ENCODE measurements around the gene IL6ST.

IL6ST gene

DNA sequence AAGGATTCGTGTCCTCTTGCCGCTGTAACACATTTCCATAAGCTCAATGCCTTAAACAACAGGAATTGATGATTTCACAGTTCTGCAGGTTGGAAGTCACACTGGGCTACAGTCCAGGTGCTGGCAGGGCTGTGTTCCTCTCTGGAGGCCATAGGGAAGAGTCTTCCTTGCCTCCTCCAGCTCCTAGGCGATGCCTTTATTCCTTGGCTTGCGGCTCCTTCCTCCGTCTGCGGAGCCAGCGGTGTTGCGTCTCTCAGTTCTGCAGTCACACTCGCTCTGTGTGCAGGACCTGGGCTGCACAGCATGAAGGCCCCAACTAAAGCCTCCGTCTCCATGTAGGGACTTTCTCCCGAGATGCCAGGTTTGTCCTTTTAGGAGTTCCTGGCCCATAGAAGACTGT is 70.0 kb downstream of the IL6ST start:
- H3K79me2 ChIP-seq (ENCODE audit: insufficient read depth, low read length) = no peaks in the 10 kb centered on the region
- no peak overlapping the region for H3K4me2 ChIP-seq (ENCODE audit: insufficient read depth, low read length)
- no peak overlapping the region for H3K27ac ChIP-seq (ENCODE audit: low read length)
- H3K9me3 ChIP-seq (ENCODE audit: insufficient read depth, low read length, severe bottlenecking) = no peaks in the 10 kb centered on the region
- H2AFZ ChIP-seq (ENCODE audit: low read depth, low read length) = no peak overlapping the region
- H4K20me1 ChIP-seq (ENCODE audit: insufficient read depth, low read length) = no peaks in the 10 kb centered on the region
- no peak for ATAC-seq (ENCODE audit: insufficient read depth, low read depth)
- no peak overlapping the region for H3K9ac ChIP-seq (ENCODE audit: low read depth, low read length)
- H3K36me3 ChIP-seq (ENCODE audit: insufficient read depth, low read length) = no peaks in the 10 kb centered on the region
- H3K4me1 ChIP-seq (ENCODE audit: insufficient read depth, low read length) = peaks cover 13% of the 10 kb centered on the region
- no peak overlapping the region for H3K4me3 ChIP-seq (ENCODE audit: low read depth in 1 of 2, low read length in 2 of 2)
- H3K27me3 ChIP-seq (ENCODE audit: insufficient read depth, low read length, poor library complexity) = peaks cover 7% of the 10 kb centered on the region
- TF ChIP-seq, protein P1, sequence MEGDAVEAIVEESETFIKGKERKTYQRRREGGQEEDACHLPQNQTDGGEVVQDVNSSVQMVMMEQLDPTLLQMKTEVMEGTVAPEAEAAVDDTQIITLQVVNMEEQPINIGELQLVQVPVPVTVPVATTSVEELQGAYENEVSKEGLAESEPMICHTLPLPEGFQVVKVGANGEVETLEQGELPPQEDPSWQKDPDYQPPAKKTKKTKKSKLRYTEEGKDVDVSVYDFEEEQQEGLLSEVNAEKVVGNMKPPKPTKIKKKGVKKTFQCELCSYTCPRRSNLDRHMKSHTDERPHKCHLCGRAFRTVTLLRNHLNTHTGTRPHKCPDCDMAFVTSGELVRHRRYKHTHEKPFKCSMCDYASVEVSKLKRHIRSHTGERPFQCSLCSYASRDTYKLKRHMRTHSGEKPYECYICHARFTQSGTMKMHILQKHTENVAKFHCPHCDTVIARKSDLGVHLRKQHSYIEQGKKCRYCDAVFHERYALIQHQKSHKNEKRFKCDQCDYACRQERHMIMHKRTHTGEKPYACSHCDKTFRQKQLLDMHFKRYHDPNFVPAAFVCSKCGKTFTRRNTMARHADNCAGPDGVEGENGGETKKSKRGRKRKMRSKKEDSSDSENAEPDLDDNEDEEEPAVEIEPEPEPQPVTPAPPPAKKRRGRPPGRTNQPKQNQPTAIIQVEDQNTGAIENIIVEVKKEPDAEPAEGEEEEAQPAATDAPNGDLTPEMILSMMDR (IDR thresholded peaks at IDR 0.05; ENCODE audit: borderline replicate concordance, extremely low read depth, low read length, poor library complexity, severe bottlenecking) = no peak
- no peak for TF ChIP-seq EZH2 (IDR thresholded peaks at IDR 0.05; ENCODE audit: borderline replicate concordance, low read depth, low read length, severe bottlenecking)
- DNase-seq = no peak

DNA sequence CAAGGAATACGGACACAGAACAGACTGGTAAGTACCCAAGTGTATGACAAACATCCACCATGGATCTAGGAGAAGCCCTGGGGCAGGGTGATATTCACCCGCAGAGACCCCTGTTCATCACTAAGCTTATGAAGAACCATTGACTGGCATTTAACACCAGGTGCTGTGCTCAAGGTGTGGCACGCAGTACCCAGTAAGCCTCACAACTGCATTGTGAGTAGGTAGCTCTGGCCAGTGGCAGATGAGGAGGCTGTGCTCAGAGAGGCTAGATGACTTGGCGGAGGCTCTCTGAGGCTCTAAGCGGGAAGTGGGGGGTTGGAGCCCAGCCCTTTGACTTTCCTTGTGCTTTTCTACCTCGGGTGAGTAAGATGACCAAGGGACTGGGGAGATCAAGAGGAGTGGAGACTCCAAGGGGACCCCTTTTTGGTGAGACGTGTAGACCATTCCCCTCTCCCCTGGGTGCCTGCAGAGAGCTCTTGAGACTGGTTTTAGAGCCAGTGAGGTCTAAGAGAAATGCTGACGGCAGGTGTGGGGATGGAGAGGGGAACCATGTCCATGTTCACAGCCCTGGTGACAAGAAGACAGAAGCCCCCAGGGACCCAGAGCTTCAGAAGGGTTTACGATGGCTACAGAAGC is 70.8 kb downstream of the IL6ST start:
- ATAC-seq (ENCODE audit: insufficient read depth, low read depth) (no peak; the same call in 2 of the 3 replicates), DNase-seq (no peak)
- TF ChIP-seq EZH2 (IDR thresholded peaks at IDR 0.05; ENCODE audit: borderline replicate concordance, low read depth, low read length, severe bottlenecking) = no peak
- TF ChIP-seq, protein P1 (IDR thresholded peaks at IDR 0.05; ENCODE audit: borderline replicate concordance, extremely low read depth, low read length, poor library complexity, severe bottlenecking) = no peak
- Histone ChIP-seq H3K36me3 (ENCODE audit: insufficient read depth, low read length) (no peaks in the 10 kb centered on the region), H3K27ac (ENCODE audit: low read length) (no peak overlapping the region), H3K79me2 (ENCODE audit: insufficient read depth, low read length) (no peaks in the 10 kb centered on the region), H3K4me3 (ENCODE audit: low read depth in 1 of 2, low read length in 2 of 2) (no peak overlapping the region), H4K20me1 (ENCODE audit: insufficient read depth, low read length) (no peaks in the 10 kb centered on the region), H3K9me3 (ENCODE audit: insufficient read depth, low read length, severe bottlenecking) (no peaks in the 10 kb centered on the region), H3K4me1 (ENCODE audit: insufficient read depth, low read length) (peaks cover 13% of the 10 kb centered on the region), H3K9ac (ENCODE audit: low read depth, low read length) (no peak overlapping the region), H3K27me3 (ENCODE audit: insufficient read depth, low read length, poor library complexity) (peaks cover 7% of the 10 kb centered on the region), H2AFZ (ENCODE audit: low read depth, low read length) (no peak overlapping the region), H3K4me2 (ENCODE audit: insufficient read depth, low read length) (peak overlapping the region; percentile 63)

DNA sequence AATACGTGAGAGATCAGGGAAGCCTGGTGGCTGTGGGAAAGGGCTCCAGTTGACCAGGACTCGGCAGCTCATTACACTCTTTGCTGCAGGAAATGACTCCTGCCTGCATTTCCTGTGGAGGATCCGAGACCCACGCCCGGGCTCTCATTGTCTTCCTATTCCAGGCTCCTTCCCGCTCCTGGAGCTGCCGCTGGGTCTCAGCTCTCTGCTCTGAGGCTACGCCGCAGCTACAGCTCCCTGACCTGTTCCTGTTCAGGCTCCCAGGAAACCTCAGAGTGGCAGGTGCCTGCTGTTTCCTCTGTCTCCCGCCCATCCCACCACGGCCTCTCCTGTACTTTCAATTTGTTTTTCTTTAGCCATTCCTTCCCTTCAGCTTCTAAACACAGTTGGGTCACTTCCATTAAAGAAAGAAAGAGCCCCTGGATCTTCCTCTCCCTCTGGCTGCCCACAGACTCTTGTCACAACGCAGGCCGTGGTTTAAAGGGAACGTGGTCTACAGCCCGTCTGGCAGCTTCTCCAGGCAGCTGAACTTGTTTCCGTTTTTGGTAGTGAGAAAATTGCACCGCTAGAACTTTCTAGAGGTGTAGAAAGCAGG is 71.5 kb downstream of the IL6ST start:
- H3K9me3 ChIP-seq (ENCODE audit: insufficient read depth, low read length, severe bottlenecking) = no peaks in the 10 kb centered on the region
- 0 out of 2 replicates have a peak overlapping the region, but pooled peaks have one; percentile 10 for H3K27ac ChIP-seq (ENCODE audit: low read length)
- DNase-seq (peak; percentile 39), ATAC-seq (ENCODE audit: insufficient read depth, low read depth) (peak; percentile 76)
- peaks cover 13% of the 10 kb centered on the region for H3K4me1 ChIP-seq (ENCODE audit: insufficient read depth, low read length)
- peak overlapping the region; percentile 67 for H2AFZ ChIP-seq (ENCODE audit: low read depth, low read length)
- no peaks in the 10 kb centered on the region for H4K20me1 ChIP-seq (ENCODE audit: insufficient read depth, low read length)
- H3K4me3 ChIP-seq (ENCODE audit: low read depth in 1 of 2, low read length in 2 of 2) = peak overlapping the region; percentile 11 to 51; a peak in 3 of 4 replicates
- no peak for TF ChIP-seq EZH2 (IDR thresholded peaks at IDR 0.05; ENCODE audit: borderline replicate concordance, low read depth, low read length, severe bottlenecking)
- TF ChIP-seq, protein P1 (IDR thresholded peaks at IDR 0.05; ENCODE audit: borderline replicate concordance, extremely low read depth, low read length, poor library complexity, severe bottlenecking) = no peak
- no peaks in the 10 kb centered on the region for H3K36me3 ChIP-seq (ENCODE audit: insufficient read depth, low read length)
- H3K4me2 ChIP-seq (ENCODE audit: insufficient read depth, low read length) = peak overlapping the region; percentile 63
- no peaks in the 10 kb centered on the region for H3K79me2 ChIP-seq (ENCODE audit: insufficient read depth, low read length)
- H3K9ac ChIP-seq (ENCODE audit: low read depth, low read length) = peak overlapping the region; percentile 16; the same call in 1 of the 2 replicates
- peaks cover 7% of the 10 kb centered on the region for H3K27me3 ChIP-seq (ENCODE audit: insufficient read depth, low read length, poor library complexity)
